ENCODE data around the gene TESK1.

Gene TESK1

DNA sequence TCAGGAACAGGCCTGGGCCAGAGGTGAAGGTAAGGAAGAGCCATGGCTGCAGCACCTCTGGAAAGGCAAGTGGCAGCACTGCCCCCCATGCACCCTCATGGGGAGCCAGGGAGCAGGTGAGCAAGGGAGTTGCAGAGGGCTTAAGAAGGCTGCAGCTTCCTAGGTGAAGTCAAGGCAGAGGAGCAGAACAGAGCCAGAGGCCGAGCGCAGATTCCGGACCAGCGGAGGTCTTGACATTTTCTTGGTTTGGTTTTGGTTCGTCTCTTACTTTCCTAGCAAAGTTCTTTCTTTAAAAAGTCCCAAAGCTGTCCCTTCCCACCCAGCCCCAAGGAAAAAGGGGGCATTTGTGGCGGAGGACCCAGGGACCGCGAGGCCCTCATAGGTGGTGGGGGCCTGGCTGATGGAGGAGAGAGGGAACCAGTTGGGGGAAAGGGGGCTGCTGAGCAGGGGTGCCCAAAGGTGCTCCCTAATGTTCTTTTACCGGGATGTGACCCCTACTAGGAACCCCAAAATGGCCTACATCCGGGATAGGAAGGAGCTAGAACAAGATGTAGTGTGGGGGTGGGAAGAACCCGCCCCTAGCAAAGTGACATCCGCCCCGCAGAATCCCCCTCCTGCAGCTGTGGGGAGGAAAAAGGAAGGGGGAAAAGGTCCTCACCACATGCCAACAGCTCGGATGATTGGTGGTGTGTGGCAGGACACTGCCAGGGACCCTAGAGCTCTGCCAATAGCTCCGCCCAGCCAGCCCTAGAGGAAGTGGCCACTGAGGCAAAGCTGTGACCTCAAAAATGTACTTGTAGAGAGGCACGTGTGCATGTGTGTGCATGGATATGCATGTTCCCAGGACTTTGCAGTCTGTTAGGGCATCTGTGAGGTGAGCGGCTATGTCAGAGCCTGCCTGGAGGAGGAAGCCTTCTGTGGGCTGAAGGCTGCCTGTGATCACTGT lies 14.1 kb downstream of the TESK1 start:
- Histone ChIP-seq H2BK5ac (ENCODE audit: low read length) (no peak overlapping the region), H2BK12ac (ENCODE audit: low read length) (no peak overlapping the region), H3K27me3 (ENCODE audit: control insufficient read depth in 3 of 3, insufficient read depth in 3 of 3, low read depth in 1 of 3, low read length in 3 of 3) (peaks cover 7 to 73% (median 34%) of the 10 kb centered on the region in 3 experiments), H2BK120ac (ENCODE audit: low read depth, low read length) (peak overlapping the region; percentile 28), H2AFZ (ENCODE audit: low read length) (no peak overlapping the region), H3K36me3 (replicated peaks in 1 of 2; ENCODE audit: control insufficient read depth in 2 of 2, insufficient read depth in 2 of 2, low read length in 2 of 2) (no peaks in the 10 kb centered on the region), H3K9ac (ENCODE audit: low read depth, low read length, poor library complexity) (no peak overlapping the region), H3K4ac (ENCODE audit: low read length) (no peak overlapping the region), H3K9me3 (replicated peaks in 1 of 2; ENCODE audit: control insufficient read depth in 2 of 2, insufficient read depth in 1 of 2, low read depth in 1 of 2, low read length in 2 of 2) (peaks cover 0 to 7% of the 10 kb centered on the region in 2 donors), H4K8ac (ENCODE audit: low read depth, low read length) (peak overlapping the region; percentile 53), H3K4me1 (ENCODE audit: control insufficient read depth in 2 of 2, insufficient read depth in 1 of 2, low read depth in 1 of 2, low read length in 2 of 2) (peaks cover 0 to 15% of the 10 kb centered on the region in 2 donors), H3K79me1 (ENCODE audit: low read depth, low read length) (no peaks in the 10 kb centered on the region), H3K14ac (ENCODE audit: low read length) (no peak overlapping the region), H4K91ac (ENCODE audit: low read depth, low read length, poor library complexity) (no peak overlapping the region), H3K18ac (ENCODE audit: low read length) (peak overlapping the region; percentile 36), H3K23ac (ENCODE audit: low read depth, low read length, poor library complexity) (no peak overlapping the region), H3K27ac (replicated peaks; ENCODE audit: low read length) (no peak overlapping the region), H3K4me3 (ENCODE audit: low read length in 2 of 2) (no peak overlapping the region), H2AK5ac (ENCODE audit: low read depth, low read length) (peak overlapping the region; percentile 64), H3K4me2 (ENCODE audit: insufficient read depth, low read length, poor library complexity, severe bottlenecking) (no peak overlapping the region), H2BK15ac (ENCODE audit: low read length) (no peak overlapping the region)
- no CpG with 5 or more reads among the region's 17 CpGs for WGBS, 2 donors (ENCODE audit: extremely low coverage in 2 of 2, insufficient read length in 2 of 2, insufficient replicate concordance in 1 of 2)
- DNase-seq (ENCODE audit: low spot score): no peak

DNA sequence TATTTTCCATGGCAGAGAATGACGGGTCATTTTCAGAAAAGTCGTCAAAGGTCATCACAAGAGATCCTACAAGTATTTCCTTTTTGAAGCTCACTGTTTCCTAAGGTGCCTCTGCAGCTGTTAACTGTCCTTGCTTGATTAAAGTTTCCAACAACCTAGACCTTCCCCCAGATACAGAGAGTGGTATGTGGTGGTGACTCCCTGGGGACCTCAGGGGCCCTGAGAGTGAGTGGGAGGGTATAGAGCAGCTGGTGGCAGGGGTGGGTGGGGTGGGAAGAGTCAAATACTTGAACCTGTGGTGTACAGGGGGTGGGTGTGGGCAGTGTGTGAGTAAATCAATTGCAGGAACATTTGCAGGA lies 14.7 kb downstream of the TESK1 start:
- Histone ChIP-seq H3K4me3 (ENCODE audit: low read length in 2 of 2) (no peak overlapping the region), H3K4ac (ENCODE audit: low read length) (no peak overlapping the region), H4K8ac (ENCODE audit: low read depth, low read length) (no peak overlapping the region), H2AK5ac (ENCODE audit: low read depth, low read length) (no peak overlapping the region), H2BK15ac (ENCODE audit: low read length) (no peak overlapping the region), H2BK120ac (ENCODE audit: low read depth, low read length) (peak overlapping the region; percentile 28), H3K4me2 (ENCODE audit: insufficient read depth, low read length, poor library complexity, severe bottlenecking) (no peak overlapping the region), H3K9me3 (replicated peaks in 1 of 2; ENCODE audit: control insufficient read depth in 2 of 2, insufficient read depth in 1 of 2, low read depth in 1 of 2, low read length in 2 of 2) (peaks cover 2 to 7% of the 10 kb centered on the region in 2 donors), H3K27ac (replicated peaks; ENCODE audit: low read length) (no peak overlapping the region), H3K23ac (ENCODE audit: low read depth, low read length, poor library complexity) (no peak overlapping the region), H3K36me3 (replicated peaks in 1 of 2; ENCODE audit: control insufficient read depth in 2 of 2, insufficient read depth in 2 of 2, low read length in 2 of 2) (no peaks in the 10 kb centered on the region), H3K27me3 (ENCODE audit: control insufficient read depth in 3 of 3, insufficient read depth in 3 of 3, low read depth in 1 of 3, low read length in 3 of 3) (peaks cover 7 to 66% (median 34%) of the 10 kb centered on the region in 3 experiments), H4K91ac (ENCODE audit: low read depth, low read length, poor library complexity) (no peak overlapping the region), H3K9ac (ENCODE audit: low read depth, low read length, poor library complexity) (no peak overlapping the region), H2BK12ac (ENCODE audit: low read length) (no peak overlapping the region), H3K14ac (ENCODE audit: low read length) (no peak overlapping the region), H3K79me1 (ENCODE audit: low read depth, low read length) (no peaks in the 10 kb centered on the region), H3K18ac (ENCODE audit: low read length) (no peak overlapping the region), H2AFZ (ENCODE audit: low read length) (no peak overlapping the region), H3K4me1 (ENCODE audit: control insufficient read depth in 2 of 2, insufficient read depth in 1 of 2, low read depth in 1 of 2, low read length in 2 of 2) (peaks cover 0 to 15% of the 10 kb centered on the region in 2 donors), H2BK5ac (ENCODE audit: low read length) (no peak overlapping the region)
- WGBS, 2 donors (ENCODE audit: extremely low coverage in 2 of 2, insufficient read length in 2 of 2, insufficient replicate concordance in 1 of 2): no CpG with 5 or more reads among the region's 2 CpGs
- no peak for DNase-seq (ENCODE audit: low spot score)

DNA sequence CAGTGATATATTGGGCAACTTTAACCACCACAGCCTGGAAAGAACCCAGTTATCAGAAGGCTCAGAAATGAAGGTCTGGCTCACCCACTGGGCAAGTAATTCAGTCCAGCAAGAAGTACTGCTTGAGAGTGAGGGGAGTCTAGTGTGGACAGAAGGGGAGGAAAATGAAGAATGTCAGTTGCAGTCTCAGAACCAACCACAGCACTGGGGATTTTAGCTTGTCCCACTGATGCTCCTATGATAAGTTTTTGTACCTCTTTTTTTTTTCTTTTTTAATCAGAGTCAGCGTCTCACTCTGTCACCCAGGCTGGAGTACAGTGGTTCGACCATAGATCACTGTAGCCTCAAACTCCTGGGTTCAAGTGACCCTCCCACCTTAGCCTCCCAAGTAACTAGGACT lies 22.5 kb downstream of the TESK1 start:
- Histone ChIP-seq H3K23ac (ENCODE audit: low read depth, low read length, poor library complexity) (no peak overlapping the region), H4K91ac (ENCODE audit: low read depth, low read length, poor library complexity) (no peak overlapping the region), H3K9ac (ENCODE audit: low read depth, low read length, poor library complexity) (no peak overlapping the region), H3K27ac (replicated peaks; ENCODE audit: low read length) (no peak overlapping the region), H3K79me1 (ENCODE audit: low read depth, low read length) (no peaks in the 10 kb centered on the region), H2BK15ac (ENCODE audit: low read length) (no peak overlapping the region), H2AK5ac (ENCODE audit: low read depth, low read length) (no peak overlapping the region), H3K4me1 (ENCODE audit: control insufficient read depth in 2 of 2, insufficient read depth in 1 of 2, low read depth in 1 of 2, low read length in 2 of 2) (no peaks in the 10 kb centered on the region), H3K4me2 (ENCODE audit: insufficient read depth, low read length, poor library complexity, severe bottlenecking) (no peak overlapping the region), H3K4me3 (ENCODE audit: low read length in 2 of 2) (no peak overlapping the region), H3K27me3 (ENCODE audit: control insufficient read depth in 3 of 3, insufficient read depth in 3 of 3, low read depth in 1 of 3, low read length in 3 of 3) (no peaks in the 10 kb centered on the region), H3K4ac (ENCODE audit: low read length) (no peak overlapping the region), H2BK120ac (ENCODE audit: low read depth, low read length) (no peak overlapping the region), H3K36me3 (replicated peaks in 1 of 2; ENCODE audit: control insufficient read depth in 2 of 2, insufficient read depth in 2 of 2, low read length in 2 of 2) (no peaks in the 10 kb centered on the region), H3K18ac (ENCODE audit: low read length) (no peak overlapping the region), H2BK12ac (ENCODE audit: low read length) (no peak overlapping the region), H2BK5ac (ENCODE audit: low read length) (no peak overlapping the region), H3K9me3 (replicated peaks in 1 of 2; ENCODE audit: control insufficient read depth in 2 of 2, insufficient read depth in 1 of 2, low read depth in 1 of 2, low read length in 2 of 2) (peaks cover 0 to 2% of the 10 kb centered on the region in 2 donors), H2AFZ (ENCODE audit: low read length) (no peak overlapping the region), H3K14ac (ENCODE audit: low read length) (no peak overlapping the region), H4K8ac (ENCODE audit: low read depth, low read length) (no peak overlapping the region)
- no peak for DNase-seq (ENCODE audit: low spot score)
- no CpG with 5 or more reads among the region's 2 CpGs for WGBS, 2 donors (ENCODE audit: extremely low coverage in 2 of 2, insufficient read length in 2 of 2, insufficient replicate concordance in 1 of 2)

GRCh38 chr9:35628389-35628991 lies 23.4 kb downstream of the TESK1 start:
- Histone ChIP-seq H3K9ac (ENCODE audit: low read depth, low read length, poor library complexity) (no peak overlapping the region), H3K36me3 (replicated peaks in 1 of 2; ENCODE audit: control insufficient read depth in 2 of 2, insufficient read depth in 2 of 2, low read length in 2 of 2) (no peaks in the 10 kb centered on the region), H2BK15ac (ENCODE audit: low read length) (no peak overlapping the region), H4K8ac (ENCODE audit: low read depth, low read length) (no peak overlapping the region), H4K91ac (ENCODE audit: low read depth, low read length, poor library complexity) (no peak overlapping the region), H3K4ac (ENCODE audit: low read length) (no peak overlapping the region), H2BK12ac (ENCODE audit: low read length) (no peak overlapping the region), H3K79me1 (ENCODE audit: low read depth, low read length) (no peaks in the 10 kb centered on the region), H3K4me1 (ENCODE audit: control insufficient read depth in 2 of 2, insufficient read depth in 1 of 2, low read depth in 1 of 2, low read length in 2 of 2) (no peaks in the 10 kb centered on the region), H3K23ac (ENCODE audit: low read depth, low read length, poor library complexity) (no peak overlapping the region), H2BK5ac (ENCODE audit: low read length) (no peak overlapping the region), H2BK120ac (ENCODE audit: low read depth, low read length) (no peak overlapping the region), H3K4me2 (ENCODE audit: insufficient read depth, low read length, poor library complexity, severe bottlenecking) (no peak overlapping the region), H2AFZ (ENCODE audit: low read length) (no peak overlapping the region), H3K9me3 (replicated peaks in 1 of 2; ENCODE audit: control insufficient read depth in 2 of 2, insufficient read depth in 1 of 2, low read depth in 1 of 2, low read length in 2 of 2) (peaks cover 0 to 2% of the 10 kb centered on the region in 2 donors), H3K27ac (replicated peaks; ENCODE audit: low read length) (no peak overlapping the region), H3K4me3 (ENCODE audit: low read length in 2 of 2) (no peak overlapping the region), H3K14ac (ENCODE audit: low read length) (no peak overlapping the region), H3K27me3 (ENCODE audit: control insufficient read depth in 3 of 3, insufficient read depth in 3 of 3, low read depth in 1 of 3, low read length in 3 of 3) (no peaks in the 10 kb centered on the region), H3K18ac (ENCODE audit: low read length) (no peak overlapping the region), H2AK5ac (ENCODE audit: low read depth, low read length) (no peak overlapping the region)
- WGBS, 2 donors (ENCODE audit: extremely low coverage in 2 of 2, insufficient read length in 2 of 2, insufficient replicate concordance in 1 of 2): no CpG with 5 or more reads among the region's 6 CpGs
- no peak for DNase-seq (ENCODE audit: low spot score)

Data from neuronal stem cell (in vitro differentiated cells).